HepG2 (cell line): ENCODE measurements around the gene SRXN1. TPM values are rescaled to one million over a fixed set of nuclear protein-coding genes. Genes with fewer than 3 reads are reported as not detected.

Experiments used
- ARNTL ChIP-seq: sonication (generic); formaldehyde crosslinking; IDR thresholded peaks from 2 replicates; pipeline ENCODE4 v1.4.0; 2020; ENCODE audit warnings: mild to moderate bottlenecking, missing genetic modification reagents
- CCAR2 ChIP-seq: fragments of 200-400 bp; formaldehyde crosslinking; optimal IDR thresholded peaks from 2 replicates; pipeline ENCODE3; 2018; ENCODE audit warnings: low read depth, mild to moderate bottlenecking, low read length, moderate library complexity
- ESRRA ChIP-seq: sonication (generic); formaldehyde crosslinking; IDR thresholded peaks from 2 replicates; pipeline ENCODE4 v1.5.1; 2020; ENCODE audit warnings: mild to moderate bottlenecking, low read depth, missing genetic modification reagents
- FOXC1 ChIP-seq: sonication (generic); formaldehyde crosslinking; IDR thresholded peaks from 2 replicates; pipeline ENCODE4 v1.8.0; 2022; ENCODE audit warnings: mild to moderate bottlenecking, missing genetic modification reagents, borderline replicate concordance
- HES4 ChIP-seq: sonication (generic); formaldehyde crosslinking; IDR thresholded peaks from 2 replicates; pipeline ENCODE4 v1.9.0; 2021; ENCODE audit warnings: mild to moderate bottlenecking, missing genetic modification reagents, borderline replicate concordance
- JDP2 ChIP-seq: sonication (generic); formaldehyde crosslinking; IDR thresholded peaks from 2 replicates; pipeline ENCODE4 v1.8.1; 2022; ENCODE audit warnings: missing genetic modification reagents, borderline replicate concordance
- JUND ChIP-seq: sonication (generic); formaldehyde crosslinking; IDR thresholded peaks from 2 replicates; pipeline ENCODE4 v1.8.0; 2022; ENCODE audit warnings: mild to moderate bottlenecking, missing genetic modification reagents
- KLF6 ChIP-seq: IDR thresholded peaks from 2 replicates; pipeline ENCODE4 v1.8.0; 2016; ENCODE audit warnings: missing biosample characterization, missing genetic modification reagents
- NFYC ChIP-seq: IDR thresholded peaks from 2 replicates; pipeline ENCODE4 v1.6.1; 2016; ENCODE audit warnings: missing genetic modification reagents, missing compliant biosample characterization
- RFX3 ChIP-seq: IDR thresholded peaks from 2 replicates; pipeline ENCODE4 v1.6.1; 2016; ENCODE audit warnings: missing biosample characterization, missing genetic modification reagents
- SMARCE1 ChIP-seq: fragments of 450-650 bp; IDR thresholded peaks from 2 replicates; pipeline ENCODE4 v1.6.1; 2017; ENCODE audit warnings: borderline replicate concordance
- ZNF431 ChIP-seq: sonication (generic); formaldehyde crosslinking; IDR thresholded peaks from 2 replicates; pipeline ENCODE4 v1.9.0; 2022; ENCODE audit warnings: missing genetic modification reagents, low read depth, mild to moderate bottlenecking, borderline replicate concordance
- ZNF468 ChIP-seq: sonication (generic); formaldehyde crosslinking; IDR thresholded peaks from 2 replicates; pipeline ENCODE4 v1.8.0; 2022; ENCODE audit warnings: mild to moderate bottlenecking, moderate library complexity, missing genetic modification reagents
- ZNF879 ChIP-seq: sonication (generic); formaldehyde crosslinking; IDR thresholded peaks from 2 replicates; pipeline ENCODE4 v1.8.1; 2023; ENCODE audit warnings: missing genetic modification reagents
- ZSCAN29 ChIP-seq: sonication (generic); formaldehyde crosslinking; conservative IDR thresholded peaks from 2 replicates; pipeline ENCODE4 v1.4.0; 2020; ENCODE audit warnings: mild to moderate bottlenecking, missing genetic modification reagents
- polyA plus RNA-seq, 8 experiments: library from polyadenylated mRNA; depleted of rRNA in 3 of 8; stranded (reverse) in 7 of 8; unstranded in 1 of 8; fragments of >200 nt; fragmentation: Illumina TruSeq in 4 of 8; extraction: Trizol in 4 of 8; gene quantifications; 2 replicates each; pipeline versions ENCODE4 v1.2.1 to v1.2.3, GENCODE V29; 2011 to 2016; ENCODE audit warnings: low read depth in 4 of 8, missing spikeins in 1 of 8, mixed read lengths in 1 of 8; ENCODE audit not compliant: insufficient read depth in 1 of 8
- total RNA-seq, 5 experiments: library from RNA; depleted of rRNA; stranded (reverse); fragments of >200 nt; fragmentation: Illumina TruSeq; extraction: Trizol; gene quantifications; 2 replicates each; pipeline ENCODE4 v1.2.3, GENCODE V29; 2016; ENCODE audit warnings: low read depth in 1 of 5
- TF ChIP-seq, protein P1 (sequence below), 2 experiments: sonication (generic) in 1 of 2; formaldehyde crosslinking in 1 of 2; IDR thresholded peaks; 2 replicates each; pipeline versions ENCODE4 v1.4.0 to v1.6.1; 2018 to 2020; ENCODE audit warnings: missing genetic modification reagents in 2 of 2, borderline replicate concordance in 1 of 2, low read depth in 1 of 2, mild to moderate bottlenecking in 1 of 2, missing biosample characterization in 1 of 2
- TF ChIP-seq, protein P2 (sequence below): sonication (generic); formaldehyde crosslinking; IDR thresholded peaks from 2 replicates; pipeline ENCODE4 v1.5.0; 2020; ENCODE audit warnings: missing genetic modification reagents
- TF ChIP-seq, protein P3 (sequence below): sonication (generic); formaldehyde crosslinking; IDR thresholded peaks from 2 replicates; pipeline ENCODE4 v1.5.1; 2020; ENCODE audit warnings: missing genetic modification reagents, mild to moderate bottlenecking, borderline replicate concordance
- TF ChIP-seq, protein P4 (sequence below): fragments of 450-650 bp; IDR thresholded peaks from 2 replicates; pipeline ENCODE4 v1.6.1; 2017; ENCODE audit warnings: mild to moderate bottlenecking
- TF ChIP-seq, protein P5 (sequence below): IDR thresholded peaks from 2 replicates; pipeline ENCODE4 v1.6.1; 2012; ENCODE audit warnings: low read length, improper control_type of control experiment

Gene SRXN1
- total and polyA plus RNA-seq, 2 of the 13 experiments (the other 11 are each of a cell fraction or from before 2014, with no cell fraction given): 29.9 to 87.7 TPM

DNA sequence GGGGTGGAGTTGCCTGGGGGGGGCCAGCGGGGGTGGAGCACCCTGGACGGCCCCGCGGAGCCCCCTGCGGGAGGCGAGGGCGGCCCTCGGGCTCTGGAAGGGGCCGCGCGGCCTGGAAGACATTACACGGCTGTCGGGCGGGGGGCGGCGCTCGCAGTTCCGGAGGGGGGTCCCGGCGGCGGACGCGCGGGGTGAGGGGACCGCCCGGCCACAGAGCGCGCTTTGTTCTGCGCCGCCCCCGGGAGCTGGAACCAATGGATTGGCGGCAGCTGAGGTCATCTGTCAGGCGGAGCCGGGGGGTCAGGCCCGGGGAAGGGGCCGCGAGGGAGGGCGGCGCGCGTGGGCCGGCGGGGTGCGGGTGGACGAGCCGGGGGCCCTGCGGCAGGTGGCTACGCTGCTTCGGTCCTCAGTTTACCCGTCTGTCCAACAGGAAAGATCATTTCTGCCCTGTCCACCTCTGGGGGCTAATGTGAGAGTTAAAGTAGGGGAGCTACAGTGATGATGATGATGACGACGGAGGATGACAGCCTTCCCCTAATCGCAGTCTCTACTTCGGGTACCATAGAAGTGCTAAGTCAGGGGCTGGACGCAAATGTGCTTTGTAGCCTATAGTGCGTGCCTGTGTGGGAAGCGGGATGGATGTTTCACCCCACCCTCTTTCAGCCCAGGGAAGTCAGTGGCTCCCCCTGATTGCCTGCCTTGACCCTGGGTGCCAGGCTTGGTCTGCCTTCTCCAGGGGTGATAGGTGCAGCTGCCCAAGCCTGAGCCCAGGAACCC is 10.4 kb downstream of the SRXN1 start (continued):
- TF ChIP-seq, protein P1, sequence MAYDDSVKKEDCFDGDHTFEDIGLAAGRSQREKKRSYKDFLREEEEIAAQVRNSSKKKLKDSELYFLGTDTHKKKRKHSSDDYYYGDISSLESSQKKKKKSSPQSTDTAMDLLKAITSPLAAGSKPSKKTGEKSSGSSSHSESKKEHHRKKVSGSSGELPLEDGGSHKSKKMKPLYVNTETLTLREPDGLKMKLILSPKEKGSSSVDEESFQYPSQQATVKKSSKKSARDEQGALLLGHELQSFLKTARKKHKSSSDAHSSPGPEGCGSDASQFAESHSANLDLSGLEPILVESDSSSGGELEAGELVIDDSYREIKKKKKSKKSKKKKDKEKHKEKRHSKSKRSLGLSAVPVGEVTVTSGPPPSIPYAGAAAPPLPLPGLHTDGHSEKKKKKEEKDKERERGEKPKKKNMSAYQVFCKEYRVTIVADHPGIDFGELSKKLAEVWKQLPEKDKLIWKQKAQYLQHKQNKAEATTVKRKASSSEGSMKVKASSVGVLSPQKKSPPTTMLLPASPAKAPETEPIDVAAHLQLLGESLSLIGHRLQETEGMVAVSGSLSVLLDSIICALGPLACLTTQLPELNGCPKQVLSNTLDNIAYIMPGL (CRISPR knock-in tag; IDR thresholded peaks at IDR 0.05; ENCODE audit: borderline replicate concordance in 1 of 2, low read depth in 1 of 2): peak in 1 of 2 experiments; percentile 63; a peak in 2 of 4 replicates
- TF ChIP-seq ZSCAN29 (CRISPR knock-in tag): no peak
- TF ChIP-seq, protein P2, sequence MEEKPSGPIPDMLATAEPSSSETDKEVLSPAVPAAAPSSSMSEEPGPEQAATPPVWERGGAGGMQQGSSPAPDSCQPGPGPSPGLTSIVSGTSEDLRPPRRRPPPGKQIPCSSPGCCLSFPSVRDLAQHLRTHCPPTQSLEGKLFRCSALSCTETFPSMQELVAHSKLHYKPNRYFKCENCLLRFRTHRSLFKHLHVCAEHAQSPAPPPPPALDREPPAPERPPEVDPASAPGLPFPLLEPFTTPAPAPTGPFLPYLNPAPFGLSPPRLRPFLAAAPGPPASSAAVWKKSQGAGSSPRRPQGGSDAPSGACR: no peak
- TF ChIP-seq ZNF468 (CRISPR knock-in tag): no peak
- TF ChIP-seq JDP2 (CRISPR knock-in tag): no peak
- TF ChIP-seq RFX3: no peak
- no peak for TF ChIP-seq CCAR2
- TF ChIP-seq SMARCE1: no peak
- TF ChIP-seq, protein P3, sequence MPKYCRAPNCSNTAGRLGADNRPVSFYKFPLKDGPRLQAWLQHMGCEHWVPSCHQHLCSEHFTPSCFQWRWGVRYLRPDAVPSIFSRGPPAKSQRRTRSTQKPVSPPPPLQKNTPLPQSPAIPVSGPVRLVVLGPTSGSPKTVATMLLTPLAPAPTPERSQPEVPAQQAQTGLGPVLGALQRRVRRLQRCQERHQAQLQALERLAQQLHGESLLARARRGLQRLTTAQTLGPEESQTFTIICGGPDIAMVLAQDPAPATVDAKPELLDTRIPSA (CRISPR knock-in tag): no peak
- TF ChIP-seq NFYC (CRISPR knock-in tag): peak; percentile 53; the same call in 1 of the 2 replicates
- TF ChIP-seq ESRRA (CRISPR knock-in tag): no peak
- no peak for TF ChIP-seq FOXC1 (CRISPR knock-in tag)
- peak; percentile 68; the same call in 1 of the 2 replicates for TF ChIP-seq JUND (CRISPR knock-in tag)
- TF ChIP-seq, protein P4, sequence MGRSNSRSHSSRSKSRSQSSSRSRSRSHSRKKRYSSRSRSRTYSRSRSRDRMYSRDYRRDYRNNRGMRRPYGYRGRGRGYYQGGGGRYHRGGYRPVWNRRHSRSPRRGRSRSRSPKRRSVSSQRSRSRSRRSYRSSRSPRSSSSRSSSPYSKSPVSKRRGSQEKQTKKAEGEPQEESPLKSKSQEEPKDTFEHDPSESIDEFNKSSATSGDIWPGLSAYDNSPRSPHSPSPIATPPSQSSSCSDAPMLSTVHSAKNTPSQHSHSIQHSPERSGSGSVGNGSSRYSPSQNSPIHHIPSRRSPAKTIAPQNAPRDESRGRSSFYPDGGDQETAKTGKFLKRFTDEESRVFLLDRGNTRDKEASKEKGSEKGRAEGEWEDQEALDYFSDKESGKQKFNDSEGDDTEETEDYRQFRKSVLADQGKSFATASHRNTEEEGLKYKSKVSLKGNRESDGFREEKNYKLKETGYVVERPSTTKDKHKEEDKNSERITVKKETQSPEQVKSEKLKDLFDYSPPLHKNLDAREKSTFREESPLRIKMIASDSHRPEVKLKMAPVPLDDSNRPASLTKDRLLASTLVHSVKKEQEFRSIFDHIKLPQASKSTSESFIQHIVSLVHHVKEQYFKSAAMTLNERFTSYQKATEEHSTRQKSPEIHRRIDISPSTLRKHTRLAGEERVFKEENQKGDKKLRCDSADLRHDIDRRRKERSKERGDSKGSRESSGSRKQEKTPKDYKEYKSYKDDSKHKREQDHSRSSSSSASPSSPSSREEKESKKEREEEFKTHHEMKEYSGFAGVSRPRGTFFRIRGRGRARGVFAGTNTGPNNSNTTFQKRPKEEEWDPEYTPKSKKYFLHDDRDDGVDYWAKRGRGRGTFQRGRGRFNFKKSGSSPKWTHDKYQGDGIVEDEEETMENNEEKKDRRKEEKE: no peak
- TF ChIP-seq, protein P5, sequence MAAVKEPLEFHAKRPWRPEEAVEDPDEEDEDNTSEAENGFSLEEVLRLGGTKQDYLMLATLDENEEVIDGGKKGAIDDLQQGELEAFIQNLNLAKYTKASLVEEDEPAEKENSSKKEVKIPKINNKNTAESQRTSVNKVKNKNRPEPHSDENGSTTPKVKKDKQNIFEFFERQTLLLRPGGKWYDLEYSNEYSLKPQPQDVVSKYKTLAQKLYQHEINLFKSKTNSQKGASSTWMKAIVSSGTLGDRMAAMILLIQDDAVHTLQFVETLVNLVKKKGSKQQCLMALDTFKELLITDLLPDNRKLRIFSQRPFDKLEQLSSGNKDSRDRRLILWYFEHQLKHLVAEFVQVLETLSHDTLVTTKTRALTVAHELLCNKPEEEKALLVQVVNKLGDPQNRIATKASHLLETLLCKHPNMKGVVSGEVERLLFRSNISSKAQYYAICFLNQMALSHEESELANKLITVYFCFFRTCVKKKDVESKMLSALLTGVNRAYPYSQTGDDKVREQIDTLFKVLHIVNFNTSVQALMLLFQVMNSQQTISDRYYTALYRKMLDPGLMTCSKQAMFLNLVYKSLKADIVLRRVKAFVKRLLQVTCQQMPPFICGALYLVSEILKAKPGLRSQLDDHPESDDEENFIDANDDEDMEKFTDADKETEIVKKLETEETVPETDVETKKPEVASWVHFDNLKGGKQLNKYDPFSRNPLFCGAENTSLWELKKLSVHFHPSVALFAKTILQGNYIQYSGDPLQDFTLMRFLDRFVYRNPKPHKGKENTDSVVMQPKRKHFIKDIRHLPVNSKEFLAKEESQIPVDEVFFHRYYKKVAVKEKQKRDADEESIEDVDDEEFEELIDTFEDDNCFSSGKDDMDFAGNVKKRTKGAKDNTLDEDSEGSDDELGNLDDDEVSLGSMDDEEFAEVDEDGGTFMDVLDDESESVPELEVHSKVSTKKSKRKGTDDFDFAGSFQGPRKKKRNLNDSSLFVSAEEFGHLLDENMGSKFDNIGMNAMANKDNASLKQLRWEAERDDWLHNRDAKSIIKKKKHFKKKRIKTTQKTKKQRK: no peak
- peak; percentile 59; the same call in 1 of the 2 replicates for TF ChIP-seq KLF6 (CRISPR knock-in tag)
- peak; percentile 77; the same call in 1 of the 2 replicates for TF ChIP-seq ZNF431 (CRISPR knock-in tag)
- no peak; the same call in 1 of the 2 replicates for TF ChIP-seq HES4 (CRISPR knock-in tag)
- TF ChIP-seq ARNTL: no peak
- TF ChIP-seq ZNF879 (CRISPR knock-in tag): no peak
